Prostate gland (tissue), 2 donors: ENCODE results near the gene C11orf52.

Source experiments
- POLR2A ChIP-seq: fragments of 450-650 bp; IDR thresholded peaks from one replicate; pipeline ENCODE4 v1.6.1; 2016; ENCODE audit warnings: antibody characterized with exemption, mild to moderate bottlenecking
- TF ChIP-seq, protein P1 (sequence below), 4 experiments: fragments of 200-600 bp in 2 of 4; fragments of 450-650 bp in 2 of 4; sonication (generic) in 2 of 4; IDR thresholded peaks; 1 replicate in 3 of 4; 2 replicates in 1 of 4; pipeline ENCODE4 v1.5.1; 2016 to 2019; ENCODE audit warnings: antibody characterized with exemption in 4 of 4, mild to moderate bottlenecking in 2 of 4, moderate library complexity in 2 of 4

DNA sequence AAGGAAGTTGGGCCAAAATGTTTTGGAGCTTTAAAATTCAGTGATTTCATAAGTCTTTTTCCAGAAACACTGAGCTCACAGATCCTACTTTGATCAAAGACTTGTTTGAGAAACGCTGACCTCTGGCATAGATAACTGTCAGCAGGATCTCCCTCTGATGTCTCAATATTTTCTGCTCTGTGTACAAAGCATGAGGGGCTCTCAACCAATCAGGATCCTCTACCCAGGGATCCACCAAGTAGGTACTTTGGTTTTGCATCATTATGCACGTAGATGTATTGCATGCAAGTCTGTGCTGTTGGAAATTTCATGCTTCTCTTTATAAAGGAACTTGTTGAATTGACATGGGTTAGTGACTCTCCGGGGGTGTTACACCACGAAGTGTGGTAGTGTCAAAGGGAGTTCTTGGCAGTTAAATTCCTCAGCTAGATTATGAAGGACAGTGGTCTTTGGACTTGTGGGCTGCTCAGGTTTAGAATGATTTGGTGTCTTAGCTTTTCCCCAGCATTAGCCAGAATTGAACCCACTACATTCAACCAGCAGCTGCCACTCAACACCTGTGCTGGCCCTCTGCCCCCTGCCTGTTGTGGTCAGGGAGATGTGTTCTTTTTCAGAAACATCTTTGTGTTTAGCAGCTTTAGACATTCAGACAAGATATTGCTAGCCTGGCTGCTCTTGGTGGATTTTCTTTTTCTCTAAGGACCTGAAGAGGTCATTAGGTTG lies 16.8 kb downstream of the C11orf52 start:
- TF ChIP-seq POLR2A, result no peak
- TF ChIP-seq, protein P1, sequence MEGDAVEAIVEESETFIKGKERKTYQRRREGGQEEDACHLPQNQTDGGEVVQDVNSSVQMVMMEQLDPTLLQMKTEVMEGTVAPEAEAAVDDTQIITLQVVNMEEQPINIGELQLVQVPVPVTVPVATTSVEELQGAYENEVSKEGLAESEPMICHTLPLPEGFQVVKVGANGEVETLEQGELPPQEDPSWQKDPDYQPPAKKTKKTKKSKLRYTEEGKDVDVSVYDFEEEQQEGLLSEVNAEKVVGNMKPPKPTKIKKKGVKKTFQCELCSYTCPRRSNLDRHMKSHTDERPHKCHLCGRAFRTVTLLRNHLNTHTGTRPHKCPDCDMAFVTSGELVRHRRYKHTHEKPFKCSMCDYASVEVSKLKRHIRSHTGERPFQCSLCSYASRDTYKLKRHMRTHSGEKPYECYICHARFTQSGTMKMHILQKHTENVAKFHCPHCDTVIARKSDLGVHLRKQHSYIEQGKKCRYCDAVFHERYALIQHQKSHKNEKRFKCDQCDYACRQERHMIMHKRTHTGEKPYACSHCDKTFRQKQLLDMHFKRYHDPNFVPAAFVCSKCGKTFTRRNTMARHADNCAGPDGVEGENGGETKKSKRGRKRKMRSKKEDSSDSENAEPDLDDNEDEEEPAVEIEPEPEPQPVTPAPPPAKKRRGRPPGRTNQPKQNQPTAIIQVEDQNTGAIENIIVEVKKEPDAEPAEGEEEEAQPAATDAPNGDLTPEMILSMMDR (IDR thresholded peaks at IDR 0.05), result no peak
